ENCODE data around the gene GALNT18.

GALNT18 gene

GRCh38 chr11:11433960-11434359, 187.8 kb downstream of the GALNT18 start:
- ATAC-seq (no peak), DNase-seq (no peak)

- ATAC-seq: no peak
- DNase-seq: no peak
Observed at GRCh38 chr11:11432621-11433319, 189.0 kb downstream of the GALNT18 start.

- ATAC-seq (no peak), DNase-seq (no peak)
Observed at GRCh38 chr11:11430431-11430830, 191.4 kb downstream of the GALNT18 start.

GRCh38 chr11:11428714-11429113, 193.1 kb downstream of the GALNT18 start:
- no peak for ATAC-seq

GRCh38 chr11:11427542-11427941, 194.3 kb downstream of the GALNT18 start:
- no peak for DNase-seq
- no peak for ATAC-seq

More at GRCh38 chr11:11428714-11429113, 193.1 kb downstream of the GALNT18 start:
- no peak for DNase-seq

- DNase-seq (no peak), ATAC-seq (no peak)
Observed at GRCh38 chr11:11427140-11427539, 194.7 kb downstream of the GALNT18 start.

DNA sequence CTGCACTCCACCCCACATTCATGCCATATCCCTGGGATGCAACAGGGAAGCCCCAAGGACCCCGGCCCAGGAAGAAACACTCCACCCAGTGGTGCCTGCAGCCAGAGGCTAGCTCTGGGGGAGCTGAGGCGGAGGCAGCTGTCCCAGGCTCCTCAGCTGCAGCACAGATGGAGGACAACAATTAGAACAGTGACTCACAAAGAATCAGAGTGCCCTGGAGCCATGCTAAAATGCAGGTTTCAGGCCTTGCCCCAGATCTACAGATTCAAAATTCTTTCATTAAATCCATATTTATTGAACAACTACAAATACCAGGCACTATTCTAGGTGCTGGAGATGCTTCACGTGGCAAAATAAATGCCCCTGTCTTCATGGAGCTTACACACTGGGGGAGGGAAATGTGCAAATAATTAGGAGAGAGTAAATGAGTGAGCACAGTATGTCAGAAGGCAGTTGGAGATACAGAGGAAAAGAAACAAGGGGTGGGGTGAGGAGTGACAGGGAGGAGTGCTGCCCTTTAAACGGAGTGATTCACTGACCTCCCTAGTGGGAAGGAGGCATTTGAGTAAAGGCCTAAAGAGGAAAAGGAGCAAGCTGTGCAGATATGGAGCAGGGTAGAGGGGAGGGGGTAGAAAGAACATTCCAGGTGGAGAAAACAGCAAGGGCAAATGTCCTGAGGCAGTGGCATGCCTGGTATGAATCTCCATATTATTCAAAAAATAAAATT, 195.4 kb downstream of the GALNT18 start:
- DNase-seq (no peak), ATAC-seq (no peak)

DNA sequence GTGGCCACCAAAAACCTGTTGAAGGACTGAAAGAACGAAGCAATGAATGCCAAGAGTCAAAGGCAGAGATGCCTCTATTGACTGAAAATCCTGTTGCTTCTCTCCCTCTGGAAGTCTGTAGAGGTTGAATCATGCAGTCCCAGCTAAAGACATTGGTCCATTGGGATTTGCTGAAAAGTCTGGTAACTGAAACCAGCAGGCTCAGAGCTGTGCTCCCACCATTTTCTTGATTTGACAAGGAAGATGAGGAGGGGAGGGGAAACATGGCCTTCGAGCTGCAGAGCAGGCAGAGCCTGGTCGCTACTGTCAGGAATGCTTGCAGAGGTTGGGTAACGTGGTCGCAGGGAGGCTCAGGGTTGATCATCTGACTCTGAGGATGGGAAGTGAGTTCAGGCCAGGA, 196.0 kb downstream of the GALNT18 start:
- no peak for ATAC-seq
- DNase-seq: no peak

DNA sequence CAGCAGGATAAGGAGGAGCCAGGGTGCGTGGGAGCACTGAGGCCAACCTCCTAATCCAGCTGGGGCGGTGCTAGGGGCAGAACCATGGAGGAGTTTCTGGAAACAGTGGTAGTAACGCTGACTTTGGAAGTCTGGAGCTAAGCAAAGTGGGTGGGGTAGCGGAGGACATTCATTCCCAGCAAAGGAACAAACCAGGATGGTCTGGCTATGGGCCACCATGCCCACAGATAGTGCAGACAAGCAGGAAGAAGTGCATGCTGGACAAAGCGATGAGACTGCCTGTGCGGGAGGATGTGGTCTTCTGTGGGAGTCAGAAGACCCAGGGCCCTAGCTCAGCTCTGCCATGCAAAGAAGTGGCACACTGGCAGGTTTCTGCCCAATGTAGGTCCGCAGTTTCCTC, 197.1 kb downstream of the GALNT18 start:
- ATAC-seq (no peak), DNase-seq (no peak)

- no peak for ATAC-seq
- no peak for DNase-seq
Observed at GRCh38 chr11:11422411-11423128, 199.2 kb downstream of the GALNT18 start.

DNA sequence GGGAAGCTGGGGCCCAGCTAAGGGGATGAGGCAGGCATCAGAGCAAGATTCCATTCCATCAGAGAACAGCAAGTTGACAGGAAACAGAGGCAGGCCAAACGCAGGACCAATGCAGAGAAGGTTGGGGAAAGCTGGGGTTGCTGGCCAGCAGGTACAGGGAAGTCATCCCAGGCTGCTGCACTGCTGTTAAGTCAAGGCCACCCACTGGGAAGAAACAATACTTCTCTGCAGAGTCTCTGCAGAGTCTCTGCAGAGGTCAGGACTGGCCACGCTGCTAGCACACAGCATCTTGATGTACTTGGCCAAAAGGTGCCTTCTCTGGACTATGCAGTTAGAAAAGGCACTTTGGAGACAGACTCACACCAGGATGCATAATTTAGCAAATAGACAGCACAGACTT, 200.3 kb downstream of the GALNT18 start:
- DNase-seq (no peak), ATAC-seq (no peak)

DNA sequence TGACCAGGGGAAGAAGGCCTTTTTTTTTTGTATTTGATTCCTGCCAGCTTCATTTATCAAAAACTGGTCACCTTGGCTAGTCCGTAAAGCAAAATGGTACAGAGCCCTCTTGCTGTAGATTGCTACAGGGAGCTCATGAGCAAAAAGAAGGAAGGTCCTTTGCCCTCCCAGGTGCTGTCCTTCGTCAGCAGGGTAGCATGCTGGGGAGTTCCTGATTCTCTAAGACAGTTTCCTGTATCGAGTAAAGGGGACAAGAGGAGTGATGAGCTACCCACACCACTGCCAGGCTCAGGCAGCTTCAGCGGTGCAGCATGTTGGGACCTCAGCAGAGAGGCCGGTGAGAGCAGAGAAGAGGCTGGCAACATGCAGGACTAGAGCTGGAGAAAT, 200.9 kb downstream of the GALNT18 start:
- DNase-seq (no peak), ATAC-seq (no peak)

DNA sequence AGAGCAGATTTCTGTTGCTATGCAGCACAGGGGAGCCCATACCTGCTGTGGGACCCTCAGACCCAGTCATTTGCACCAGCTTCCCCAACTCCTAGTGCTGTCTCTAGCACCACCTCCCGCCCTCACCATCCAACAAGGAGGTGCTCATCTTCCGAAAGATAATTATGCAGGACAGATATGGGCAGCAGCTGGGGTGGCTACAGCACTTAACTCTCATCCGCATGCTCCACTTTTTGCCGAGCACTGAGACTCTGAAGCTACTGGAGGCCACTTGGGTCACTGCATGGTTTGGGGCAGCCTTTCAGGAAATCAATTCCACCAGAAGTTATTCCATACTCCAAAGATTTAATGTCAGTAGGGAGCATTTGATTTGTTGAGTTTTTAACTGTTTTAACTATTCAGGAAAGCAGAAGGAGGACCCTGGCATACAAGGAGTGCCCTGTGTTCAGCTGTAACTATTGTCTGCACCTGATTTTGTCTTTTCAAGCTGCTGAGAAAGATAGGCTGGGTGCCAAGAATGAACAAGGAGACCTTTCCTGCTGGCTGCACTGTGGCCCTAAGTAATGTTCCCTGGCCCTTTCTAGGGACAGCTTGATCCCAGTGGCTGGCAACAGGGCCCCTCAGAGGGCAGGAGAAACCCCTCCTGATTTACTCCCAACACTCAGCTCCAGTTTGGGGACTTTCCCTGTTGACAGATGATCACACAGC, 201.5 kb downstream of the GALNT18 start:
- DNase-seq: no peak
- ATAC-seq: no peak

- DNase-seq (no peak), ATAC-seq (no peak)
Observed at GRCh38 chr11:11419747-11420146, 202.1 kb downstream of the GALNT18 start.

DNA sequence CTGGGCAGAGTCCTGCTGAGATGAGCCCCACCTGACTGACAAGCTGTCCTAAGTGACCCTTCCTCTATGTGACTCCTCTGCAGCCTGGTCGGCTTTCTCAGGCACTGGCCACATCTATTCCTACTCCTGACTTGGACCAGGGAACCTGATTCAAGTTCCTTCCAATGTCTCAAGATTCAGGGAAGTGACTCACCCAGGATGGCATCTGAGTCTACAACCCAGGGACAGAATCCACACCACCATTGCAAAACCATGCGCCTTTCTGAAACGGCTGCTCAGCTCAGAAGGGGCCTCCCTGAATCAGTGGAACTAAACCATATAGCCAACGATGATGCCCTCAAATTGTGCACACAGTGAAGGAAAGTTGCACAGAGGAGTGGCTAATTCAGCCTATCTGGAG, 204.9 kb downstream of the GALNT18 start:
- ATAC-seq: no peak
- DNase-seq: no peak

GRCh38 chr11:11416502-11416901, 205.3 kb downstream of the GALNT18 start:
- ATAC-seq: no peak
- DNase-seq: no peak

GRCh38 chr11:11415901-11416300, 205.9 kb downstream of the GALNT18 start:
- ATAC-seq (no peak), DNase-seq (no peak)

- ATAC-seq (no peak), DNase-seq (no peak)
Observed at GRCh38 chr11:11414996-11415395, 206.8 kb downstream of the GALNT18 start.

GRCh38 chr11:11413776-11414175, 208.0 kb downstream of the GALNT18 start:
- ATAC-seq (no peak), DNase-seq (no peak)

DNA sequence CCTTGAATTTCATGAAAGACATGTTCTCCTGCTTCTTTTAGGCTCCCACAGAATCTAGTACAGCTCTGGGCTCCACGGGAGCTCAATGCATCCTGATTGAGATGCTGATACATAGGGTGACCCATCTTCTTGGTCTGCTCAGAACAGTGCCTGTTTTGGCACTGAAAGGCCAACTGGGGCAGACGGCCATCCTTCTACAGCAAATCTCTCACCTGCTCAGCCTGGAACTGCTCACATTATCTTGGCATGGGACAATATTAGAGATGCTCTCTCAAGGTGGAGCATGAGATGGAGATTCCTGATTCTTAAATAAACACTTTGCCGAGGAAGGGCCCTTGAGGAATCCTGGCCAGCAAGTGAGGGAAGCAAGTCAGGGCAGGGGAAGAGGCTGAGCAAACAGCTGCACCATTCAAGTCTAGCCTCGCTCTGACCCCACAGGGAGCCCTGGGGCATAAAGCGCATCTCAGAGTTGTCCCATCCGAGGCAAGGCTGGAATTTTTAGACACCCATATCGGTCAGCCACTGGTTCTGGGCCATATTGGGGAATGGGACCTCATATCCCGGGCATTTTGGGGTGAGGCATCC, 210.3 kb downstream of the GALNT18 start:
- DNase-seq: no peak
- ATAC-seq: no peak

DNA sequence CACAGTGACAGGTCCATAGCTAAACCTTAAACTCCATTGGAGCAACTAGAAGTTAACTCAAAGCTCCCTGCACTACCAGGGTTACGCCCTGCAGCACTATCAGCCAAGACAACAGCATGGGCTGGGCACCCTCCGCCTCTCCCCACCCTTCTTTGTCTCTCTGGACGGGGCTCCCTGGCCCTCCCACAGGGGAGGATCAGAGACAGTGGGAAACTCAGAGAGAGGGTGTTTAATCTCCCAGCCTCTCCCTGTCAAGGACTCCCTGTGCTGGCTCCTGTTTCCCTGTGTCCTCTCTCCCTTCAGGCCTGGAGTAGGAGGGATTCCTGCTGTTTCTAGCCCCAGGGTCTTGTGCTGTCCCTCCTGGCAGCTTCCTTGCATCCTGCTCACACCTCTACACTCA, 211.9 kb downstream of the GALNT18 start:
- ATAC-seq: no peak

GRCh38 chr11:11409224-11409623, 212.6 kb downstream of the GALNT18 start:
- ATAC-seq (no peak), DNase-seq (no peak)

More for the DNA sequence above, 211.9 kb downstream of the GALNT18 start:
- no peak for DNase-seq

Data from stimulated activated naive CD8-positive, alpha-beta T cell treated with anti-CD3 and anti-CD28 coated beads, Interleukin-15, Interleukin-2, amounts not matched to agents 100 U/mL and 50 U/mL, for 24 hours (primary cell).